HCT116 (cell line): ENCODE results near the gene NAPSA. TPM values are rescaled to one million over a fixed set of nuclear protein-coding genes. Genes with fewer than 3 reads are reported as not detected.

Experiments used
- ATAC-seq: fragments of 200-7000 bp; cut with Tn5 transposase; 2 replicates; pipeline ENCODE4 v1.9.1; 2020; ENCODE audit warnings: mild to moderate bottlenecking, moderate library complexity
- BruUV-seq: library from RNA; stranded (reverse); fragments of 400-500 nt; replicated peaks from 2 replicates; lab custom pipeline; 2021; lab: Mats Ljungman, UMichigan
- CTCF ChIA-PET: fragments of 300-600 bp; sonication (Branson Sonifier 250); formaldehyde crosslinking; loops from one replicate; lab custom pipeline; 2021; ENCODE audit warnings: antibody characterized with exemption; lab: Charles Lee
- POLR2A ChIA-PET: fragments of 300-600, 350-600 bp; sonication (Branson Sonifier 250); formaldehyde crosslinking; loops from one replicate; lab custom pipeline; 2021; ENCODE audit warnings: antibody characterized with exemption; lab: Charles Lee
- RAD21 ChIA-PET, 2 experiments: fragments of 300-600 bp; sonication (Branson Sonifier 250); formaldehyde crosslinking; loops; one replicate each; lab custom pipeline; 2023; ENCODE audit warnings: low total read pairs in 2 of 2; ENCODE audit not compliant: uncharacterized antibody in 2 of 2, unreplicated experiment in 2 of 2, low non-redundant PET in 1 of 2; lab: Charles Lee
- DNase-seq: peaks from one replicate; pipeline ENCODE4 v3.0.0-alpha.2; 2010; ENCODE audit warnings: low read depth, low spot score
- H2AFZ ChIP-seq: fragments of 200-600 bp; shearing (Covaris generic), sonication (generic); 2 replicates; pipeline ENCODE4 v1.6.1; 2017; ENCODE audit warnings: low read depth, mixed run types, mixed read lengths, antibody characterized with exemption, low read length; ENCODE audit not compliant: poor library complexity, severe bottlenecking
- H3K27ac ChIP-seq: 2 replicates; pipeline ENCODE4 v1.5.1; 2012; ENCODE audit warnings: low read depth, low read length
- H3K27me3 ChIP-seq: fragments of 200-600 bp; sonication (generic); 2 replicates; pipeline ENCODE4 v1.6.1; 2016; ENCODE audit warnings: mixed run types, low read length, mixed read lengths; ENCODE audit not compliant: insufficient read depth
- H3K36me3 ChIP-seq, 2 experiments: fragments of 200-500 bp in 1 of 2; fragments of 200-600 bp in 1 of 2; sonication (Bioruptor generic) in 1 of 2; sonication (generic) in 1 of 2; 2 replicates each; pipeline versions ENCODE4 v1.5.1 to v1.6.1; 2014 to 2016; ENCODE audit warnings: low read length in 2 of 2, inconsistent platforms in 1 of 2, mixed read lengths in 1 of 2, mixed run types in 1 of 2; ENCODE audit not compliant: insufficient read depth in 2 of 2, control insufficient read depth in 1 of 2
- H3K4me1 ChIP-seq, 2 experiments: fragments of 200-600 bp in 1 of 2; sonication (generic) in 1 of 2; 2 replicates each; pipeline versions ENCODE4 v1.5.1 to v1.6.1; 2012 to 2017; ENCODE audit warnings: low read length in 2 of 2, inconsistent platforms in 1 of 2, mild to moderate bottlenecking in 1 of 2, mixed read lengths in 1 of 2, mixed run types in 1 of 2, moderate library complexity in 1 of 2; ENCODE audit not compliant: insufficient read depth in 2 of 2, control insufficient read depth in 1 of 2
- H3K4me2 ChIP-seq: fragments of 200-600 bp; sonication (generic); 2 replicates; pipeline ENCODE4 v1.6.1; 2017; ENCODE audit warnings: mixed run types, low read length, mixed read lengths
- H3K4me3 ChIP-seq, 2 experiments: fragments of 200-600 bp in 1 of 2; sonication (generic) in 1 of 2; replicated peaks in 1 of 2; 2 replicates each; pipeline ENCODE4 v1.5.1; 2011 to 2016; ENCODE audit warnings: low read length in 2 of 2, control low read depth in 1 of 2, low read depth in 1 of 2, mild to moderate bottlenecking in 1 of 2, mixed read lengths in 1 of 2, mixed run types in 1 of 2
- H3K79me2 ChIP-seq: fragments of 200-600 bp; sonication (generic); 2 replicates; pipeline ENCODE4 v1.6.1; 2017; ENCODE audit warnings: mild to moderate bottlenecking, mixed run types, low read length, moderate library complexity, mixed read lengths; ENCODE audit not compliant: insufficient read depth
- H3K9ac ChIP-seq: fragments of 200-600 bp; sonication (generic); 2 replicates; pipeline ENCODE4 v1.6.1; 2016; ENCODE audit warnings: low read length, mixed read lengths
- H3K9me2 ChIP-seq: fragments of 200-600 bp; sonication (generic), shearing (Covaris generic); 2 replicates; pipeline ENCODE4 v1.6.1; 2017; ENCODE audit warnings: mixed run types, mild to moderate bottlenecking, moderate library complexity; ENCODE audit not compliant: insufficient read depth
- H3K9me3 ChIP-seq, 2 experiments: fragments of 200-500 bp in 1 of 2; fragments of 200-600 bp in 1 of 2; sonication (Bioruptor generic) in 1 of 2; sonication (generic) in 1 of 2; 2 replicates each; pipeline ENCODE4 v1.6.1; 2014 to 2017; ENCODE audit warnings: low read length in 2 of 2, mixed read lengths in 2 of 2, inconsistent platforms in 1 of 2, low read depth in 1 of 2, mild to moderate bottlenecking in 1 of 2, mixed run types in 1 of 2, moderate library complexity in 1 of 2; ENCODE audit not compliant: control insufficient read depth in 1 of 2, insufficient read depth in 1 of 2
- H4K20me1 ChIP-seq: fragments of 200-600 bp; sonication (generic), shearing (Covaris generic); 2 replicates; pipeline ENCODE4 v1.6.1; 2017; ENCODE audit warnings: mixed run types, mild to moderate bottlenecking, moderate library complexity; ENCODE audit not compliant: insufficient read depth
- ATF3 ChIP-seq: IDR thresholded peaks from 2 replicates; pipeline ENCODE4 v1.6.1; 2012
- CEBPB ChIP-seq: IDR thresholded peaks from 2 replicates; pipeline ENCODE4 v1.6.1; 2012; ENCODE audit warnings: low read depth
- CTCF ChIP-seq, 3 experiments: fragments of 200-600 bp in 1 of 3; sonication (generic) in 1 of 3; IDR thresholded peaks in 2 of 3; conservative IDR thresholded peaks in 1 of 3; 2 replicates each; pipeline ENCODE4 v1.5.1; 2012 to 2017; ENCODE audit warnings: low read depth in 2 of 3, low read length in 2 of 3, antibody characterized with exemption in 1 of 3, borderline replicate concordance in 1 of 3, control low read depth in 1 of 3, mild to moderate bottlenecking in 1 of 3, mixed read lengths in 1 of 3, mixed run types in 1 of 3, moderate library complexity in 1 of 3; ENCODE audit not compliant: insufficient read depth in 1 of 3
- EGR1 ChIP-seq: IDR thresholded peaks from 2 replicates; pipeline ENCODE4 v1.6.1; 2012; ENCODE audit warnings: low read depth
- ELF1 ChIP-seq: IDR thresholded peaks from 2 replicates; pipeline ENCODE4 v1.6.1; 2012; ENCODE audit warnings: low read depth, borderline replicate concordance
- EZH2 ChIP-seq: fragments of 200-600 bp; sonication (generic); IDR thresholded peaks from 2 replicates; pipeline ENCODE4 v1.6.1; 2017; ENCODE audit warnings: antibody characterized with exemption, mixed run types
- EZH2phosphoT487 ChIP-seq: fragments of 200-600 bp; IDR thresholded peaks from 2 replicates; pipeline ENCODE4 v1.6.1; 2018; ENCODE audit warnings: antibody characterized with exemption, borderline replicate concordance
- JUND ChIP-seq: IDR thresholded peaks from 2 replicates; pipeline ENCODE4 v1.6.1; 2012
- MAX ChIP-seq: IDR thresholded peaks from 2 replicates; pipeline ENCODE4 v1.6.1; 2012
- POLR2AphosphoS5 ChIP-seq: IDR thresholded peaks from 2 replicates; pipeline ENCODE4 v1.6.1; 2011; ENCODE audit warnings: mild to moderate bottlenecking, low read depth, low read length, moderate library complexity
- RAD21 ChIP-seq: IDR thresholded peaks from 2 replicates; pipeline ENCODE4 v1.6.1; 2012; ENCODE audit warnings: low read depth, mild to moderate bottlenecking
- SIN3A ChIP-seq: IDR thresholded peaks from 2 replicates; pipeline ENCODE4 v1.6.1; 2012; ENCODE audit warnings: low read depth
- SP1 ChIP-seq: IDR thresholded peaks from 2 replicates; pipeline ENCODE4 v1.6.1; 2012; ENCODE audit warnings: low read depth
- YY1 ChIP-seq: IDR thresholded peaks from 2 replicates; pipeline ENCODE4 v1.6.1; 2011; ENCODE audit warnings: low read length, low read depth, moderate library complexity, mild to moderate bottlenecking; ENCODE audit not compliant: insufficient replicate concordance; ENCODE audit errors: extremely low read depth
- ZBTB33 ChIP-seq: IDR thresholded peaks from 2 replicates; pipeline ENCODE4 v1.6.1; 2011; ENCODE audit warnings: mild to moderate bottlenecking, low read length, moderate library complexity; ENCODE audit not compliant: insufficient replicate concordance; ENCODE audit errors: extremely low read depth
- ZFX ChIP-seq: fragments of 450-650 bp; IDR thresholded peaks from 2 replicates; pipeline ENCODE4 v1.6.1; 2017
- ZNF274 ChIP-seq: fragments of 200-500 bp; sonication (Bioruptor generic); IDR thresholded peaks from 2 replicates; pipeline ENCODE4 v1.6.1; 2014; ENCODE audit warnings: mild to moderate bottlenecking, low read depth, low read length, inconsistent platforms
- intact Hi-C: fragments of 100-400 bp; cut with micrococcal nuclease; formaldehyde crosslinking; loops from 2 replicates; pipeline ENCODE4 v1.10.0; 2022
- total RNA-seq: library from RNA; stranded (reverse); gene quantifications from one replicate; pipeline ENCODE4 v1.2.1, GENCODE V29; 2021; ENCODE audit not compliant: unreplicated experiment

Gene NAPSA
- total RNA-seq, 1 experiment from 2014 or later = 4.4 TPM

DNA sequence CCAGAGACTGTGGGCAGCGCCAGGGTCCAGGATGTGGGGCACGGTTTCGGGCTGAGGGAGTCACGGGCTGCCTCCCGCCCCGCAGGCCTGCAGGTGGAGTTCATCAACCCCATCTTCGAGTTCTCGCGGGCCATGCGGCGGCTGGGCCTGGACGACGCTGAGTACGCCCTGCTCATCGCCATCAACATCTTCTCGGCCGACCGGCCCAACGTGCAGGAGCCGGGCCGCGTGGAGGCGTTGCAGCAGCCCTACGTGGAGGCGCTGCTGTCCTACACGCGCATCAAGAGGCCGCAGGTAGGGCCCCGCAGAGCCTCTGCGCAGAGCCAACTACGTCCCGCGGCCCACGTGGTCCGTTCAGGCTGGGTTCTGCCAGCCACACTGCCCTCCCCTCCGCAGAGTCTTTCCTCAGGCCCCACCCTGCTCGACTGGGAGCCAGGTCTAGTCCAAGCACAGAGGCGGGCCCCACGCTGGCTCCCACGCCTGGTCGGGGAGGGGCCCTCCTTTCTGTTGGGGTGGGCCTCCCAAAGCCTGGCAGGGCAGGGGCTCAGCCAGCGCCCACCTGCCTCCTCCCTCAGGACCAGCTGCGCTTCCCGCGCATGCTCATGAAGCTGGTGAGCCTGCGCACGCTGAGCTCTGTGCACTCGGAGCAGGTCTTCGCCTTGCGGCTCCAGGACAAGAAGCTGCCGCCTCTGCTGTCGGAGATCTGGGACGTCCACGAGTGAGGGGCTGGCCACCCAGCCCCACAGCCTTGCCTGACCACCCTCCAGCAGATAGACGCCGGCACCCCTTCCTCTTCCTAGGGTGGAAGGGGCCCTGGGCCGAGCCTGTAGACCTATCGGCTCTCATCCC is 16.7 kb upstream of the NAPSA start:
- DNase-seq = no peak
- Histone ChIP-seq H3K36me3 (peaks cover 32 to 42% of the 10 kb centered on the region in 2 experiments), H3K27me3 (no peaks in the 10 kb centered on the region), H4K20me1 (no peaks in the 10 kb centered on the region), H2AFZ (no peak overlapping the region), H3K79me2 (peaks cover 44% of the 10 kb centered on the region), H3K4me1 (peaks cover 15 to 22% of the 10 kb centered on the region in 2 experiments; a peak in 3 of 4 replicates), H3K4me3 (no peak overlapping the region), H3K9ac (no peak overlapping the region), H3K9me3 (no peaks in the 10 kb centered on the region), H3K27ac (no peak overlapping the region; the same call in 1 of the 2 replicates), H3K4me2 (no peak overlapping the region), H3K9me2 (no peaks in the 10 kb centered on the region)
- BruUV-seq = no TSS peak
- ChIA-PET CTCF (no interaction called here), POLR2A (no interaction called here), RAD21 (no interaction called here)
- no peak for ATAC-seq
- intact Hi-C loops = no loop called here
- TF ChIP-seq SIN3A (no peak), EZH2phosphoT487 (no peak), ZNF274 (no peak), POLR2AphosphoS5 (no peak), EZH2 (no peak), ELF1 (no peak), SP1 (no peak), ZBTB33 (no peak), YY1 (no peak), RAD21 (no peak), EGR1 (no peak), CEBPB (no peak), MAX (no peak), CTCF (IDR thresholded peaks at IDR 0.05 in 2 of 3, conservative IDR thresholded peaks at IDR 0.05 in 1 of 3; ENCODE audit: borderline replicate concordance in 1 of 3, insufficient read depth in 1 of 3, low read depth in 2 of 3, low read length in 2 of 3) (no peak), ZFX (no peak), ATF3 (no peak), JUND (no peak)
